Omental fat pad (tissue), 4 donors: ENCODE data around the gene OR51B2. TPM values are rescaled to one million over a fixed set of nuclear protein-coding genes. Genes with fewer than 3 reads are reported as not detected.
"Not testable (repeated sequence)": the region's sequence is repeated elsewhere in the genome, so short reads cannot be mapped to it uniquely, and the experiment has no call there.

Source experiments
- ATAC-seq: fragments of 150-250 bp; one replicate; pipeline ENCODE4 v1.9.1; 2016; ENCODE audit warnings: mild to moderate bottlenecking, moderate library complexity; ENCODE audit not compliant: low FRiP score
- DNase-seq: peaks from one replicate; pipeline ENCODE4 v3.0.0-alpha.2; 2019; ENCODE audit warnings: low spot score
- CTCF ChIP-seq, 3 donors: fragments of 450-650 bp; IDR thresholded peaks; one replicate each; pipeline ENCODE4 v1.5.1; 2016 to 2017; ENCODE audit warnings: antibody characterized with exemption in 3 of 3, mild to moderate bottlenecking in 3 of 3, moderate library complexity in 2 of 3
- total RNA-seq, 4 donors: library from RNA; depleted of rRNA; stranded (reverse); fragments of >200 nt; gene quantifications; one replicate each; pipeline ENCODE4 v1.1.0, GENCODE V29; 2016

The OR51B2 gene
- total RNA-seq, 4 donors from 2014 or later: 0.46 to 1.1 TPM; not detected in 2

- no peak for ATAC-seq
- TF ChIP-seq CTCF (IDR thresholded peaks at IDR 0.05): no peak
These were observed 39.6 kb upstream of the OR51B2 start for GRCh38 chr11:5363679-5364078.

GRCh38 chr11:5362017-5362625 is 38.0 kb upstream of the OR51B2 start:
- ATAC-seq (no peak), DNase-seq (no peak)
- TF ChIP-seq CTCF (IDR thresholded peaks at IDR 0.05): no peak

More at GRCh38 chr11:5363679-5364078, 39.6 kb upstream of the OR51B2 start:
- DNase-seq: no peak

GRCh38 chr11:5356031-5356430 is 31.9 kb upstream of the OR51B2 start:
- ATAC-seq, DNase-seq: not testable (repeated sequence)

- TF ChIP-seq CTCF (IDR thresholded peaks at IDR 0.05): no peak
- ATAC-seq (no peak), DNase-seq (no peak)
These were observed 27.1 kb upstream of the OR51B2 start, which contains the start of gene OR51B6 for GRCh38 chr11:5351208-5351607. Gene OR51B6, plus strand, starts transcription at chr11:5351508. Its CDS starts 0 bp downstream, at chr11:5351508.

- no peak for TF ChIP-seq CTCF (IDR thresholded peaks at IDR 0.05)
- DNase-seq: no peak
- ATAC-seq: no peak
These were observed 25.5 kb upstream of the OR51B2 start for GRCh38 chr11:5349550-5349949.

GRCh38 chr11:5348551-5349194 is 24.6 kb upstream of the OR51B2 start:
- ATAC-seq (no peak), DNase-seq (no peak)
- TF ChIP-seq CTCF (IDR thresholded peaks at IDR 0.05): no peak

- ATAC-seq (no peak), DNase-seq (no peak)
- no peak for TF ChIP-seq CTCF (IDR thresholded peaks at IDR 0.05)
These were observed 21.7 kb upstream of the OR51B2 start for GRCh38 chr11:5345831-5346230.
